ENCODE results near the gene ARHGAP15. TPM values are rescaled to one million over a fixed set of nuclear protein-coding genes. Genes with fewer than 3 reads are reported as not detected.

ARHGAP15 gene
- polyA plus RNA-seq, 2 of the 4 experiments (the other 2 are of a cell fraction): 0.34 TPM; not detected in 1

DNA sequence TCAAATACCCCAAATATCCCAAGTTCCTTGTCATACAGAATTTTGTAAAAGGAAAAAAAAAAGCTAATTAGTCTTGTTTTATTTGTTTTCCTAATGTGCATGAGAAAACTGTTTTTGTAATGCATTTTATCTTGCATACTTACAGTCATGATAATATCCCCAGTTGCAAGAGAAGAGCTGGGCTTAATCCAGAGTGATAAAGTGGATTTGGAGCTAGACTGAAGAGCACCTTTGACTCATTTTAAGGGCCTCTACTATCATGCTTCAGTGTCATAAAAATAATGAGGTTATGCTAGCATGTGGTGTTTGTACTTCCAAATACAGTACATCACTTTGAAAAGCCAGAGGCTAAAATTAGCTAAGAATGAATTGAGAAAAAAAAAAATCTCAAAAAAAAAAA, 26.4 kb downstream of the ARHGAP15 start:
- CTCF ChIA-PET: no interaction called here
- no peak for ATAC-seq
- FAIRE-seq: no peak

DNA sequence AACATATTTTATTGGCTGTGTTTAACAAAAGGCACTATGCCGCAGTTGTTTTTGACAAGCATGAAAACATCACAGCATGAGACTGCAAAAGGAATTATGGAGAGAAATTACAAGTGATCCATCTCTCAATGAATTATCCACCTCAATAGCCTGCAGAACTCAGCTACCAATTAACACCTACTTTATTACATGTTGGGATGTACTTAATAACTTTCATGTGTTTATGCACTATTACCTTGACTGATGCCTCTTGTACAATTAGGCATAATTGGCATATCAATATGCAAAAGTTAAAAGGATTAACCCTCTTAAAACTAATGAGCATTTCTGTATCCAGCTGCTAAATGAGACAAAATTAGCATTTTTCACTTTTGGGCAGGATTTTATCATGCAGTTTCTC, 27.8 kb downstream of the ARHGAP15 start:
- 94% methylated on average over 1 of the region's 1 CpG for WGBS (ENCODE audit: missing lambda C conversion rate)
- ATAC-seq (no peak), DNase-seq (ENCODE audit: low read depth in 1 of 2, low spot score in 1 of 2) (no peak), FAIRE-seq (no peak)
- Histone ChIP-seq H3K27ac (no peak overlapping the region), H3K4me3 (no peak overlapping the region), H3K9me3 (no peaks in the 10 kb centered on the region), H3K4me2 (no peak overlapping the region), H3K4me1 (no peaks in the 10 kb centered on the region)
- POLR2A ChIA-PET: no interaction called here
- CTCF ChIA-PET: interaction anchor here (0.9 kb wide), 1 partner anchor 46 kb away, joined by 3 read pairs; no protein-coding TSS in a partner anchor
- TF ChIP-seq ZC3H11A (IDR thresholded peaks at IDR 0.05) (no peak), RCOR1 (IDR thresholded peaks at IDR 0.05; ENCODE audit: low read depth, low read length) (no peak), ZSCAN20 (CRISPR knock-in tag; IDR thresholded peaks at IDR 0.05) (no peak), JUNB (IDR thresholded peaks at IDR 0.05) (no peak), HOXB5 (CRISPR knock-in tag; IDR thresholded peaks at IDR 0.05) (no peak), RAD21 (conservative IDR thresholded peaks at IDR 0.05 in 1 of 2, IDR thresholded peaks at IDR 0.05 in 1 of 2) (no peak), TP53 (CRISPR knock-in tag; IDR thresholded peaks at IDR 0.05) (no peak), CHD2 (IDR thresholded peaks at IDR 0.05; ENCODE audit: low read length, partially characterized antibody) (no peak), FOXS1 (CRISPR knock-in tag; IDR thresholded peaks at IDR 0.05) (no peak), NPAS2 (CRISPR knock-in tag; IDR thresholded peaks at IDR 0.05; ENCODE audit: borderline replicate concordance) (no peak), CEBPB (IDR thresholded peaks at IDR 0.05) (no peak), FOSL2 (IDR thresholded peaks at IDR 0.05) (no peak), FOSL2 (CRISPR knock-in tag; IDR thresholded peaks at IDR 0.05) (no peak), EHF (CRISPR knock-in tag; IDR thresholded peaks at IDR 0.05) (no peak)
- TF ChIP-seq, protein P1, sequence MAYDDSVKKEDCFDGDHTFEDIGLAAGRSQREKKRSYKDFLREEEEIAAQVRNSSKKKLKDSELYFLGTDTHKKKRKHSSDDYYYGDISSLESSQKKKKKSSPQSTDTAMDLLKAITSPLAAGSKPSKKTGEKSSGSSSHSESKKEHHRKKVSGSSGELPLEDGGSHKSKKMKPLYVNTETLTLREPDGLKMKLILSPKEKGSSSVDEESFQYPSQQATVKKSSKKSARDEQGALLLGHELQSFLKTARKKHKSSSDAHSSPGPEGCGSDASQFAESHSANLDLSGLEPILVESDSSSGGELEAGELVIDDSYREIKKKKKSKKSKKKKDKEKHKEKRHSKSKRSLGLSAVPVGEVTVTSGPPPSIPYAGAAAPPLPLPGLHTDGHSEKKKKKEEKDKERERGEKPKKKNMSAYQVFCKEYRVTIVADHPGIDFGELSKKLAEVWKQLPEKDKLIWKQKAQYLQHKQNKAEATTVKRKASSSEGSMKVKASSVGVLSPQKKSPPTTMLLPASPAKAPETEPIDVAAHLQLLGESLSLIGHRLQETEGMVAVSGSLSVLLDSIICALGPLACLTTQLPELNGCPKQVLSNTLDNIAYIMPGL (CRISPR knock-in tag; IDR thresholded peaks at IDR 0.05; ENCODE audit: borderline replicate concordance): no peak
- TF ChIP-seq, protein P2, sequence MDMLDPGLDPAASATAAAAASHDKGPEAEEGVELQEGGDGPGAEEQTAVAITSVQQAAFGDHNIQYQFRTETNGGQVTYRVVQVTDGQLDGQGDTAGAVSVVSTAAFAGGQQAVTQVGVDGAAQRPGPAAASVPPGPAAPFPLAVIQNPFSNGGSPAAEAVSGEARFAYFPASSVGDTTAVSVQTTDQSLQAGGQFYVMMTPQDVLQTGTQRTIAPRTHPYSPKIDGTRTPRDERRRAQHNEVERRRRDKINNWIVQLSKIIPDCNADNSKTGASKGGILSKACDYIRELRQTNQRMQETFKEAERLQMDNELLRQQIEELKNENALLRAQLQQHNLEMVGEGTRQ (IDR thresholded peaks at IDR 0.05): no peak
- TF ChIP-seq, protein P3, sequence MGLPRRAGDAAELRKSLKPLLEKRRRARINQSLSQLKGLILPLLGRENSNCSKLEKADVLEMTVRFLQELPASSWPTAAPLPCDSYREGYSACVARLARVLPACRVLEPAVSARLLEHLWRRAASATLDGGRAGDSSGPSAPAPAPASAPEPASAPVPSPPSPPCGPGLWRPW (IDR thresholded peaks at IDR 0.05): no peak
- TF ChIP-seq, protein P4, sequence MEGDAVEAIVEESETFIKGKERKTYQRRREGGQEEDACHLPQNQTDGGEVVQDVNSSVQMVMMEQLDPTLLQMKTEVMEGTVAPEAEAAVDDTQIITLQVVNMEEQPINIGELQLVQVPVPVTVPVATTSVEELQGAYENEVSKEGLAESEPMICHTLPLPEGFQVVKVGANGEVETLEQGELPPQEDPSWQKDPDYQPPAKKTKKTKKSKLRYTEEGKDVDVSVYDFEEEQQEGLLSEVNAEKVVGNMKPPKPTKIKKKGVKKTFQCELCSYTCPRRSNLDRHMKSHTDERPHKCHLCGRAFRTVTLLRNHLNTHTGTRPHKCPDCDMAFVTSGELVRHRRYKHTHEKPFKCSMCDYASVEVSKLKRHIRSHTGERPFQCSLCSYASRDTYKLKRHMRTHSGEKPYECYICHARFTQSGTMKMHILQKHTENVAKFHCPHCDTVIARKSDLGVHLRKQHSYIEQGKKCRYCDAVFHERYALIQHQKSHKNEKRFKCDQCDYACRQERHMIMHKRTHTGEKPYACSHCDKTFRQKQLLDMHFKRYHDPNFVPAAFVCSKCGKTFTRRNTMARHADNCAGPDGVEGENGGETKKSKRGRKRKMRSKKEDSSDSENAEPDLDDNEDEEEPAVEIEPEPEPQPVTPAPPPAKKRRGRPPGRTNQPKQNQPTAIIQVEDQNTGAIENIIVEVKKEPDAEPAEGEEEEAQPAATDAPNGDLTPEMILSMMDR (IDR thresholded peaks at IDR 0.05): no peak

More for the DNA sequence above, 26.4 kb downstream of the ARHGAP15 start:
- Histone ChIP-seq H3K4me1 (no peaks in the 10 kb centered on the region), H3K4me3 (no peak overlapping the region), H3K27ac (no peak overlapping the region), H3K9me3 (no peaks in the 10 kb centered on the region), H3K4me2 (no peak overlapping the region)
- DNase-seq (ENCODE audit: low read depth in 1 of 2, low spot score in 1 of 2): no peak
- TF ChIP-seq RFX5 (IDR thresholded peaks at IDR 0.05) (no peak), RAD21 (conservative IDR thresholded peaks at IDR 0.05 in 1 of 2, IDR thresholded peaks at IDR 0.05 in 1 of 2) (no peak), ESRRA (IDR thresholded peaks at IDR 0.05; ENCODE audit: borderline replicate concordance, low read length) (no peak), ZSCAN20 (CRISPR knock-in tag; IDR thresholded peaks at IDR 0.05) (no peak), POLR2A (IDR thresholded peaks at IDR 0.05; ENCODE audit: low read length) (no peak), HOXA7 (CRISPR knock-in tag; IDR thresholded peaks at IDR 0.05) (no peak), CHD4 (IDR thresholded peaks at IDR 0.05; ENCODE audit: borderline replicate concordance) (no peak), MYC (IDR thresholded peaks at IDR 0.05; ENCODE audit: borderline replicate concordance, low read length) (no peak), HOXB5 (CRISPR knock-in tag; IDR thresholded peaks at IDR 0.05) (no peak), TP53 (CRISPR knock-in tag; IDR thresholded peaks at IDR 0.05) (no peak), EHF (CRISPR knock-in tag; IDR thresholded peaks at IDR 0.05) (no peak), NR3C1 (IDR thresholded peaks at IDR 0.05) (no peak), RCOR1 (IDR thresholded peaks at IDR 0.05; ENCODE audit: low read depth, low read length) (no peak), JUN (IDR thresholded peaks at IDR 0.05) (no peak), GATA3 (IDR thresholded peaks at IDR 0.05; ENCODE audit: borderline replicate concordance) (no peak), RNF2 (IDR thresholded peaks at IDR 0.05; ENCODE audit: borderline replicate concordance, low read depth) (no peak), POLR2AphosphoS2 (conservative IDR thresholded peaks at IDR 0.05; ENCODE audit: low read length) (no peak), HEYL (CRISPR knock-in tag; IDR thresholded peaks at IDR 0.05) (no peak)
- TF ChIP-seq, protein P5, sequence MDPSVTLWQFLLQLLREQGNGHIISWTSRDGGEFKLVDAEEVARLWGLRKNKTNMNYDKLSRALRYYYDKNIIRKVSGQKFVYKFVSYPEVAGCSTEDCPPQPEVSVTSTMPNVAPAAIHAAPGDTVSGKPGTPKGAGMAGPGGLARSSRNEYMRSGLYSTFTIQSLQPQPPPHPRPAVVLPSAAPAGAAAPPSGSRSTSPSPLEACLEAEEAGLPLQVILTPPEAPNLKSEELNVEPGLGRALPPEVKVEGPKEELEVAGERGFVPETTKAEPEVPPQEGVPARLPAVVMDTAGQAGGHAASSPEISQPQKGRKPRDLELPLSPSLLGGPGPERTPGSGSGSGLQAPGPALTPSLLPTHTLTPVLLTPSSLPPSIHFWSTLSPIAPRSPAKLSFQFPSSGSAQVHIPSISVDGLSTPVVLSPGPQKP (IDR thresholded peaks at IDR 0.05; ENCODE audit: low read depth, low read length): no peak
- TF ChIP-seq, protein P1 (CRISPR knock-in tag; IDR thresholded peaks at IDR 0.05; ENCODE audit: borderline replicate concordance): no peak
- POLR2A ChIA-PET: no interaction called here

Data from A549 (cell line).